ENCODE results near the gene TP53BP2.

GRCh38 chr1:223815865-223816264, 29.9 kb downstream of the TP53BP2 start:
- no peak for TF ChIP-seq CTCF (IDR thresholded peaks at IDR 0.05; ENCODE audit: insufficient read depth, low read length)
- no peak for TF ChIP-seq POLR2AphosphoS5 (IDR thresholded peaks at IDR 0.05; ENCODE audit: low read depth)
- TF ChIP-seq GABPA (IDR thresholded peaks at IDR 0.05; ENCODE audit: low read depth), result no peak
- no peak for TF ChIP-seq REST (IDR thresholded peaks at IDR 0.05; ENCODE audit: insufficient replicate concordance, low read depth)
- TF ChIP-seq SPI1 (IDR thresholded peaks at IDR 0.05; ENCODE audit: borderline replicate concordance, low read depth), result no peak
